ENCODE data around the gene PPP2R1A.
A peak's percentile ranks its signal among the peaks of the same experiment; 100 is the strongest.

PPP2R1A gene

GRCh38 chr19:52189735-52190486, at the start of gene PPP2R1A:
Gene PPP2R1A, plus strand, starts transcription at chr19:52190052. Its CDS starts 45 bp downstream, at chr19:52190097.
- DNase-seq (ENCODE audit: low spot score) = peak; percentile 98

GRCh38 chr19:52141203-52141602, 48.6 kb upstream of the PPP2R1A start:
- DNase-seq (ENCODE audit: low spot score) = no peak

GRCh38 chr19:52142001-52142595, 47.8 kb upstream of the PPP2R1A start:
- DNase-seq (ENCODE audit: low spot score) = no peak

- no peak for DNase-seq (ENCODE audit: low spot score)
These were observed 41.6 kb upstream of the PPP2R1A start for GRCh38 chr19:52148256-52148655.

GRCh38 chr19:52155596-52156359, 34.1 kb upstream of the PPP2R1A start:
- no peak for DNase-seq (ENCODE audit: low spot score)

GRCh38 chr19:52170304-52170703, 19.5 kb upstream of the PPP2R1A start:
- DNase-seq (ENCODE audit: low spot score) = no peak

GRCh38 chr19:52170863-52171320, 19.0 kb upstream of the PPP2R1A start:
- peak; percentile 26 for DNase-seq (ENCODE audit: low spot score)

GRCh38 chr19:52171321-52172169, 18.3 kb upstream of the PPP2R1A start, which contains the start of gene ZNF836:
Gene ZNF836, minus strand, starts transcription at chr19:52171621. Its CDS starts 3,549 bp downstream, at chr19:52168072.
- DNase-seq (ENCODE audit: low spot score) = peak; percentile 95

- DNase-seq (ENCODE audit: low spot score) = no peak
These were observed 17.5 kb upstream of the PPP2R1A start for GRCh38 chr19:52172347-52172746.

- DNase-seq (ENCODE audit: low spot score) = no peak
These were observed 13.3 kb upstream of the PPP2R1A start for GRCh38 chr19:52176574-52176973.

- DNase-seq (ENCODE audit: low spot score) = no peak
These were observed 2.4 kb upstream of the PPP2R1A start for GRCh38 chr19:52187407-52187806.

GRCh38 chr19:52188822-52189734, 774 bp upstream of the PPP2R1A start:
- DNase-seq (ENCODE audit: low spot score) = peak; percentile 97

- no peak for DNase-seq (ENCODE audit: low spot score)
These were observed 838 bp downstream of the PPP2R1A start for GRCh38 chr19:52190487-52191293.

GRCh38 chr19:52191389-52191788, 1.5 kb downstream of the PPP2R1A start:
- DNase-seq (ENCODE audit: low spot score) = no peak

- no peak for DNase-seq (ENCODE audit: low spot score)
These were observed 2.1 kb downstream of the PPP2R1A start for GRCh38 chr19:52191951-52192350.

GRCh38 chr19:52196256-52196967, 6.6 kb downstream of the PPP2R1A start:
- DNase-seq (ENCODE audit: low spot score) = no peak

GRCh38 chr19:52197964-52198363, 8.1 kb downstream of the PPP2R1A start:
- no peak for DNase-seq (ENCODE audit: low spot score)

GRCh38 chr19:52198678-52199077, 8.8 kb downstream of the PPP2R1A start:
- DNase-seq (ENCODE audit: low spot score) = no peak

- peak; percentile 86 for DNase-seq (ENCODE audit: low spot score)
These were observed 10.2 kb downstream of the PPP2R1A start for GRCh38 chr19:52200044-52200443.

All from AG20443 (cell line).